Large intestine (tissue), 3 donors: Measurements from ENCODE around the gene LTBP4. TPM values are rescaled to one million over a fixed set of nuclear protein-coding genes. Genes with fewer than 3 reads are reported as not detected.
"Not testable (repeated sequence)": the region's sequence is repeated elsewhere in the genome, so short reads cannot be mapped to it uniquely, and the experiment has no call there.

Experiments used
- DNase-seq, 2 donors: peaks; one replicate each; pipeline versions ENCODE4 v3.0.0 to v3.0.0-alpha.2; 2013
- H3K27ac ChIP-seq: one replicate; pipeline ENCODE4 v1.5.1; 2013; ENCODE audit warnings: low read length
- H3K27me3 ChIP-seq: 2 replicates; pipeline ENCODE4 v1.6.1; 2013; ENCODE audit warnings: low read length; ENCODE audit not compliant: control insufficient read depth, insufficient read depth
- H3K36me3 ChIP-seq: 2 replicates; pipeline ENCODE4 v1.6.1; 2013; ENCODE audit warnings: low read length; ENCODE audit not compliant: control insufficient read depth, insufficient read depth
- H3K4me1 ChIP-seq: one replicate; pipeline ENCODE4 v1.6.1; 2013; ENCODE audit warnings: low read length; ENCODE audit not compliant: control insufficient read depth, insufficient read depth
- H3K4me3 ChIP-seq: one replicate; pipeline ENCODE4 v1.5.1; 2013; ENCODE audit warnings: low read length
- H3K9me3 ChIP-seq: one replicate; pipeline ENCODE4 v1.6.1; 2013; ENCODE audit warnings: mild to moderate bottlenecking, low read depth, low read length, moderate library complexity; ENCODE audit not compliant: control insufficient read depth
- WGBS: methylation state at CpG from one replicate; pipeline ENCODE4 v1.1.5; 2013; ENCODE audit warnings: low lambda C conversion rate; ENCODE audit not compliant: insufficient coverage; 5-methylcytosine and 5-hydroxymethylcytosine counted together
- polyA plus RNA-seq: library from polyadenylated mRNA; unstranded; fragments of 120-200 nt; gene quantifications from one replicate; pipeline ENCODE4 v1.2.1, GENCODE V29; 2013

LTBP4 gene
- polyA plus RNA-seq, 1 donor: 223 TPM

- Histone ChIP-seq H3K27ac (no peak overlapping the region), H3K27me3 (no peaks in the 10 kb centered on the region), H3K9me3 (no peaks in the 10 kb centered on the region), H3K4me3 (no peak overlapping the region), H3K36me3 (peaks cover 19% of the 10 kb centered on the region), H3K4me1 (no peaks in the 10 kb centered on the region)
- no CpG with 5 or more reads among the region's 14 CpGs for WGBS
- no peak for DNase-seq
Observed at GRCh38 chr19:40586611-40587010, 14.6 kb upstream of the LTBP4 start.

GRCh38 chr19:40588110-40588854 lies 12.9 kb upstream of the LTBP4 start:
- DNase-seq: no peak
- Histone ChIP-seq H3K36me3 (peaks cover 7% of the 10 kb centered on the region), H3K27ac (no peak overlapping the region), H3K27me3 (no peaks in the 10 kb centered on the region), H3K9me3 (no peaks in the 10 kb centered on the region), H3K4me3 (no peak overlapping the region), H3K4me1 (no peaks in the 10 kb centered on the region)
- no CpG with 5 or more reads among the region's 19 CpGs for WGBS

- Histone ChIP-seq H3K27ac (no peak overlapping the region), H3K36me3 (peaks cover 7% of the 10 kb centered on the region), H3K9me3 (no peaks in the 10 kb centered on the region), H3K4me1 (no peaks in the 10 kb centered on the region), H3K27me3 (no peaks in the 10 kb centered on the region), H3K4me3 (no peak overlapping the region)
- DNase-seq: peak in 1 of 2 donors; percentile 28
- WGBS: no CpG with 5 or more reads among the region's 9 CpGs
Observed at GRCh38 chr19:40588926-40589569, 12.1 kb upstream of the LTBP4 start.

- DNase-seq: no peak
- 80% methylated on average over 1 of the region's 26 CpGs for WGBS
- peaks cover 7% of the 10 kb centered on the region for H3K36me3 ChIP-seq
- H3K4me1 ChIP-seq: no peaks in the 10 kb centered on the region
- no peaks in the 10 kb centered on the region for H3K27me3 ChIP-seq
- H3K4me3 ChIP-seq: no peak overlapping the region
- H3K27ac ChIP-seq: no peak overlapping the region
- no peaks in the 10 kb centered on the region for H3K9me3 ChIP-seq
Observed at GRCh38 chr19:40589591-40590429, 11.4 kb upstream of the LTBP4 start.

- H3K9me3 ChIP-seq: no peaks in the 10 kb centered on the region
- WGBS: no CpG with 5 or more reads among the region's 22 CpGs
- no peaks in the 10 kb centered on the region for H3K4me1 ChIP-seq
- peaks cover 7% of the 10 kb centered on the region for H3K36me3 ChIP-seq
- H3K27ac ChIP-seq: no peak overlapping the region
- H3K27me3 ChIP-seq: peaks cover 4% of the 10 kb centered on the region
- H3K4me3 ChIP-seq: no peak overlapping the region
- DNase-seq: no peak
Observed at GRCh38 chr19:40590464-40591265, 10.5 kb upstream of the LTBP4 start.

- not testable (repeated sequence) for H3K4me1 ChIP-seq, H3K36me3 ChIP-seq, H3K27ac ChIP-seq, H3K4me3 ChIP-seq, DNase-seq, H3K9me3 ChIP-seq
- peaks cover 12% of the 10 kb centered on the region for H3K27me3 ChIP-seq
- WGBS: no CpG with 5 or more reads among the region's 4 CpGs
Observed at GRCh38 chr19:40591724-40592123, 9.4 kb upstream of the LTBP4 start.

GRCh38 chr19:40592170-40592569 lies 9.0 kb upstream of the LTBP4 start:
- no peaks in the 10 kb centered on the region for H3K36me3 ChIP-seq
- no peak overlapping the region for H3K4me3 ChIP-seq
- WGBS: no CpG with 5 or more reads among the region's 4 CpGs
- peaks cover 2% of the 10 kb centered on the region for H3K9me3 ChIP-seq
- peaks cover 15% of the 10 kb centered on the region for H3K27me3 ChIP-seq
- no peaks in the 10 kb centered on the region for H3K4me1 ChIP-seq
- DNase-seq: no peak
- H3K27ac ChIP-seq: no peak overlapping the region

- Histone ChIP-seq H3K27me3 (peaks cover 32% of the 10 kb centered on the region), H3K27ac (no peak overlapping the region), H3K4me3 (no peak overlapping the region), H3K36me3 (no peaks in the 10 kb centered on the region), H3K4me1 (no peaks in the 10 kb centered on the region), H3K9me3 (peaks cover 2% of the 10 kb centered on the region)
- DNase-seq: no peak
- WGBS: no CpG with 5 or more reads among the region's 8 CpGs
Observed at GRCh38 chr19:40594255-40594654, 6.9 kb upstream of the LTBP4 start.

GRCh38 chr19:40594657-40595091 lies 6.5 kb upstream of the LTBP4 start:
- Histone ChIP-seq H3K4me1 (no peaks in the 10 kb centered on the region), H3K36me3 (no peaks in the 10 kb centered on the region), H3K27ac (no peak overlapping the region), H3K4me3 (no peak overlapping the region), H3K27me3 (peaks cover 36% of the 10 kb centered on the region), H3K9me3 (peaks cover 2% of the 10 kb centered on the region)
- DNase-seq: no peak
- no CpG with 5 or more reads among the region's 13 CpGs for WGBS
